Left cardiac atrium (tissue), 4 donors: ENCODE data around the gene OSBPL5. TPM values are rescaled to one million over a fixed set of nuclear protein-coding genes. Genes with fewer than 3 reads are reported as not detected.

Experiments used
- ATAC-seq, 2 donors: fragments of 200-7000 bp; cut with Tn5 transposase; one replicate each; pipeline ENCODE4 v1.9.1; 2020; ENCODE audit warnings: mild to moderate bottlenecking in 2 of 2, moderate library complexity in 2 of 2
- DNase-seq: peaks from one replicate; pipeline ENCODE4 v3.0.0-alpha.2; 2020
- intact Hi-C, 2 donors: fragments of 100-400 bp; cut with DNase I; formaldehyde crosslinking; loops; one replicate each; pipeline versions ENCODE4 v1.14.1 to v1.15.1; 2022 to 2023
- total RNA-seq, 2 donors: library from RNA; stranded (reverse); fragmentation: NEBNext Ultra II Directional; extraction: Animal tissue kit (Norgen Biotek cat#: 25700); gene quantifications; one replicate each; pipeline ENCODE4 v1.2.1, GENCODE V29; 2021
- donor health status: DM: no; HTN: yes; CAD: no.
- donor health status: DM: no; HTN: yes; CAD: no; lungs with severe emphysema.
- donor health status: DM: yes; HTN: yes; CAD: no.
- donor health status: Dilated cardiomyopathy.

OSBPL5 gene
- total RNA-seq, 2 donors from 2014 or later = 17.3 to 21.0 TPM

GRCh38 chr11:3140291-3140603 lies 24.9 kb downstream of the OSBPL5 start:
- intact Hi-C loops = no loop called here
- DNase-seq = no peak
- no peak for ATAC-seq

- peak; percentile 17 for DNase-seq
- ATAC-seq = no peak
- intact Hi-C loops = no loop called here
Measured at GRCh38 chr11:3139481-3140290, 25.4 kb downstream of the OSBPL5 start.

GRCh38 chr11:3139086-3139440 lies 26.0 kb downstream of the OSBPL5 start:
- DNase-seq (peak; percentile 19), ATAC-seq (no peak)
- intact Hi-C loops = no loop called here

GRCh38 chr11:3138178-3139085 lies 26.7 kb downstream of the OSBPL5 start:
- ATAC-seq (no peak), DNase-seq (peak; percentile 16)
- intact Hi-C loops = no loop called here

GRCh38 chr11:3137486-3138177 lies 27.5 kb downstream of the OSBPL5 start:
- DNase-seq = peak; percentile 13
- intact Hi-C loops = no loop called here
- no peak for ATAC-seq

GRCh38 chr11:3136546-3137455 lies 28.3 kb downstream of the OSBPL5 start:
- intact Hi-C loops = no loop called here
- DNase-seq (peak; percentile 22), ATAC-seq (no peak)

GRCh38 chr11:3135481-3136440 lies 29.3 kb downstream of the OSBPL5 start:
- ATAC-seq (peak in 1 of 2 donors; percentile 17), DNase-seq (peak; percentile 28)
- intact Hi-C loops = no loop called here

- intact Hi-C loops = no loop called here
- peak in 1 of 2 donors; percentile 35 for ATAC-seq
- peak; percentile 42 for DNase-seq
Measured at GRCh38 chr11:3134651-3135480, 30.2 kb downstream of the OSBPL5 start.

GRCh38 chr11:3134218-3134621 lies 30.9 kb downstream of the OSBPL5 start:
- intact Hi-C loops = no loop called here
- DNase-seq (peak; percentile 21), ATAC-seq (no peak)

GRCh38 chr11:3133261-3134217 lies 31.6 kb downstream of the OSBPL5 start:
- intact Hi-C loops = no loop called here
- ATAC-seq (no peak), DNase-seq (peak; percentile 35)

- intact Hi-C loops = no loop called here
- DNase-seq (no peak), ATAC-seq (no peak)
Measured at GRCh38 chr11:3132831-3133260, 32.3 kb downstream of the OSBPL5 start.

- ATAC-seq (no peak), DNase-seq (peak; percentile 12)
- intact Hi-C loops = no loop called here
Measured at GRCh38 chr11:3132271-3132781, 32.8 kb downstream of the OSBPL5 start.

- intact Hi-C loops = no loop called here
- no peak for DNase-seq
- no peak for ATAC-seq
Measured at GRCh38 chr11:3131330-3131941, 33.7 kb downstream of the OSBPL5 start.

GRCh38 chr11:3130269-3131071 lies 34.6 kb downstream of the OSBPL5 start:
- peak; percentile 28 for DNase-seq
- intact Hi-C loops = no loop called here
- ATAC-seq = no peak
